Urothelium cell line (cell line): ENCODE results near the gene EOGT.

Source experiments
- DNase-seq: peaks from one replicate; pipeline ENCODE4 v3.0.0; 2011; ENCODE audit warnings: low spot score, mixed read lengths
- FAIRE-seq: peaks from 2 replicates; lab custom pipeline; 2011; peaks lifted over from hg19 to GRCh38; lab: Jason Lieb, UNC

Gene EOGT

GRCh38 chr3:69009559-69010410 lies 3.7 kb downstream of the EOGT start:
- FAIRE-seq: no peak
- DNase-seq: no peak

- no peak for FAIRE-seq
Measured at GRCh38 chr3:69008980-69009379, 4.5 kb downstream of the EOGT start.

GRCh38 chr3:69005791-69006482 lies 7.5 kb downstream of the EOGT start:
- FAIRE-seq: no peak
- DNase-seq: no peak

More at GRCh38 chr3:69008980-69009379, 4.5 kb downstream of the EOGT start:
- DNase-seq: no peak

- DNase-seq (no peak), FAIRE-seq (no peak)
Measured at GRCh38 chr3:69005071-69005790, 8.3 kb downstream of the EOGT start.

- FAIRE-seq: no peak
- no peak for DNase-seq
Measured at GRCh38 chr3:69004138-69004537, 9.3 kb downstream of the EOGT start.

GRCh38 chr3:68999605-69000004 lies 13.9 kb downstream of the EOGT start:
- no peak for DNase-seq
- no peak for FAIRE-seq

- no peak for DNase-seq
- no peak for FAIRE-seq
Measured at GRCh38 chr3:68999158-68999557, 14.3 kb downstream of the EOGT start.

- no peak for FAIRE-seq
- no peak for DNase-seq
Measured at GRCh38 chr3:68997887-68998286, 15.6 kb downstream of the EOGT start.

GRCh38 chr3:68996356-68996995 lies 17.0 kb downstream of the EOGT start:
- FAIRE-seq (no peak), DNase-seq (no peak)

- FAIRE-seq (no peak), DNase-seq (no peak)
Measured at GRCh38 chr3:68988740-68989139, 24.7 kb downstream of the EOGT start.

GRCh38 chr3:68987322-68987721 lies 26.2 kb downstream of the EOGT start:
- DNase-seq (no peak), FAIRE-seq (no peak)

GRCh38 chr3:68986496-68987208 lies 26.8 kb downstream of the EOGT start:
- FAIRE-seq: no peak
- DNase-seq: no peak

- FAIRE-seq (no peak), DNase-seq (no peak)
Measured at GRCh38 chr3:68985146-68985790, 28.2 kb downstream of the EOGT start.

GRCh38 chr3:68984011-68984530 lies 29.4 kb downstream of the EOGT start:
- no peak for DNase-seq
- no peak for FAIRE-seq

- DNase-seq (no peak), FAIRE-seq (no peak)
Measured at GRCh38 chr3:68977486-68978167, 35.9 kb downstream of the EOGT start.

- FAIRE-seq: no peak
- no peak for DNase-seq
Measured at GRCh38 chr3:68974711-68975110, 38.8 kb downstream of the EOGT start.

GRCh38 chr3:68973639-68974038 lies 39.8 kb downstream of the EOGT start:
- DNase-seq: no peak
- FAIRE-seq: no peak

- peak; percentile 74 for FAIRE-seq
Measured at GRCh38 chr3:68972358-68972979, 41.0 kb downstream of the EOGT start.

GRCh38 chr3:68964694-68965093 lies 48.8 kb downstream of the EOGT start:
- DNase-seq (no peak), FAIRE-seq (no peak)

More at GRCh38 chr3:68972358-68972979, 41.0 kb downstream of the EOGT start:
- peak; percentile 77 for DNase-seq
